Measurements from ENCODE around the gene TIMM23B.
"Not testable (repeated sequence)": the region's sequence is repeated elsewhere in the genome, so short reads cannot be mapped to it uniquely, and the experiment has no call there.

DNA sequence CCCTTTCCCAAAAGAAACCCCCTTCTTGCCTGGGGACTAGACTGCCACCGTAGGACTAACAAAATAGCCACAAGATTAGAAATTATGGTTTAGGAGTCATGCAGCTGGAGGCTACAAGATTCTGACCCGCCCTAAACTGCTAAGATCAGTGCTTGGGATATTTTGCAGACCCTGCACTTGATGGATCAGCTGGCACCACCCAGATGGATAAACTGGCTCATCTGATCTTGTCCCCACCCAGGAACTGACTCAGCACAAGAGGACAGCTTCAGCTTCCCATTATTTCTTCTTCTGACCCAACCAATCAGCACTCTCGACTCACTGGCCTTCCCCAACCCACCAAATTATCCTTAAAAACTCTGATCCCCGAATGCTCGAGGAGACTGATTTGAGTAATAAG is 10.6 kb upstream of the TIMM23B start:
- TF ChIP-seq EP300, CTCF (IDR thresholded peaks at IDR 0.05): not testable (repeated sequence)
